DMS53 treated with DMSO at 0.1 percent for 48 hours (cell line): ENCODE data around the gene RAB11FIP3.

Experiments used
- DNase-seq: peaks from one replicate; lab custom pipeline; 2025; ENCODE audit not compliant: unreplicated experiment; lab: John Stamatoyannopoulos, UW

Gene RAB11FIP3

GRCh38 chr16:515175-515938 is 89.9 kb downstream of the RAB11FIP3 start:
- DNase-seq = no peak

GRCh38 chr16:515939-516226 is 90.4 kb downstream of the RAB11FIP3 start:
- no peak for DNase-seq

DNA sequence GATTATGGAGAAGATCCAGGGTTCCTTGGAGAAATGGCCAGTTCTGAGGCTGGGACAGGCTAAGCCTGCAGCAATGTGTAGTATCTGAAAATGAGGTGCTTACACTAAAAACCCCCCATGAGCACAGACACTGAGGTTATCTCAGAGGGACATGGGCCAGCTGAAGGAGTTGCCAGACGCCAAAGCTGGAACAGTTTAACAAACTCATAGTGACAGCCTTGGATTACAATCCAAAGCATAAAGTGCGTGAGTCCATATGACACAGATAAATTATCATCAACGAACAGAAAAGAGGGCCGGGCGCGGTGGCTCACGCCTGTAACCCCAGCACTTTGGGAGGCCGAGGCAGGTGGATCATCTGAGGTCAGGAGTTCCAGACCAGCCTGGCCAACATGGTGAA is 90.9 kb downstream of the RAB11FIP3 start:
- no peak for DNase-seq

GRCh38 chr16:518858-519257 is 93.4 kb downstream of the RAB11FIP3 start:
- no peak for DNase-seq

GRCh38 chr16:519425-519824 is 94.0 kb downstream of the RAB11FIP3 start:
- DNase-seq = no peak

DNA sequence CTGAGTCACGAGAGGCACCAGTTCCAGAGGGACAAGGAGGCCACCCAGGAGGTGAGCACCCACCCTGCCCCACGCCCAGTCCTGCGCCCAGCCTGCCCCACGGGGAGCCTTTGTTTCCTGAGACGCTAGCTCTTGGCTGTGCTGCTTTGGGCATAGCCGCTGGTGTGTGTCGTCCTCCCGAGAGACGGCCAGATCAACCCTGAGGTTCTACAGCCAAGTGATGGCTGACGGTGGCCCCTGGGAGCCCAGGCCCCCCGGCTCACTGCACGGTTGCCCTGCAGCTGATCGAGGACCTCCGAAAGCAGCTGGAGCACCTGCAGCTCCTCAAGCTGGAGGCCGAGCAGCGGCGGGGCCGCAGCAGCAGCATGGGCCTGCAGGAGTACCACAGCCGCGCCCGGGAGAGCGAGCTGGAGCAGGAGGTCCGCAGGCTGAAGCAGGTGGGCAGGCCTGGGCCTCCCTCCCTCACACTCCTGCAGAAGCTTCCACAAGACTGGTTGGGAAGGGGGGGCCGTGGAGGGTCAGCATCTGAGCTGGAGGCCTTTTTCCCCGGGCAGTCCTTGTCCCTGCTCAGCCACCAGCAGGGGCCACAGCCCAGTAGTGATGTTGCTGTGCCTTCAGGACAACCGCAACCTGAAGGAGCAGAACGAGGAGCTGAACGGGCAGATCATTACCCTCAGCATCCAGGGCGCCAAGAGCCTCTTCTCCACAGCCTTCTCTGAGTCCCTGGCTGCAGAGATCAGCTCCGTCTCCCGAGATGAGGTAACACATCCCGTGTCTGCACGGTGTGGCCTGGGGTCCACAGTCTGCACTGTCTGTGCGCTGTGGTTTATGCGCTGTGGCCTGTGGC is 94.6 kb downstream of the RAB11FIP3 start:
- DNase-seq = no peak

- DNase-seq = no peak
These were observed 95.4 kb downstream of the RAB11FIP3 start for GRCh38 chr16:520847-521246.

- DNase-seq = peak; percentile 16
These were observed 96.1 kb downstream of the RAB11FIP3 start for GRCh38 chr16:521381-522210.

DNA sequence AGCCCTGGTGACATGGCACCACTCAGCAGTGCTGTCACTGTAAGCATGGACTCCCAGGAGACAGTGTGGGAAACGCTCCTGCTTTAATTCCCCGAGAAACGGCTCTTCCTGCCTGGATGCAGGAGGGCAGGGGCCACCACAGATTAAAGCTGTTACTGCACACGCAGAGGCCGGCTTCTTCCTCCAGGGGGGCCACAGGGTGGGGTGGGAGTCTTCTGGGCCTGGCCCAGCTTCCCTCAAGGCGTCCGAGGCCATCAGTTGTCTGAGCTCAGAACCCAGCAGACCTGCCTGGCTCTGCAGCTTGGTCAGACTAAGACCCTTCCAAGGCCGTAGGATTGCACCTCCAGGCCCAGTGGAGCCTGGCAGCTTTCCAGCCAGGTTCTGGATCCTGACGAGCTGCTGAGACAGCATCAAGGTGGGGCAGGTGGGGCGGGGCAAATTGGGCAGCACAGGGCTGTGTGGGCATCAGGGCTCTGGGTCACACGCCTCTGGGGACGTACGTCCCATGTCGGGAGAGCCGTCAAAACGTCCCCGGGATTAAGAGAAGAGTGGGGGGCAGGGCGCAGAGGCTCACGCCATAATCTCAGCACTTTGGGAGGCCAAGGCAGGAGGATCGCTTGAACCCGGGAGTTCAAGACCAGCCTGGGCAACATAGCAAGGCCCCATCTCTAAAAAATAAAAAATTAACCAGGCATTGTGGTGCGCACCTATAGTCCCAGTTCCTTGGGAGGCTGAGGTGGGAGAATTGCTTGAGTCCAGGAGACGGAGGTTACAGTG is 97.1 kb downstream of the RAB11FIP3 start:
- no peak for DNase-seq

DNA sequence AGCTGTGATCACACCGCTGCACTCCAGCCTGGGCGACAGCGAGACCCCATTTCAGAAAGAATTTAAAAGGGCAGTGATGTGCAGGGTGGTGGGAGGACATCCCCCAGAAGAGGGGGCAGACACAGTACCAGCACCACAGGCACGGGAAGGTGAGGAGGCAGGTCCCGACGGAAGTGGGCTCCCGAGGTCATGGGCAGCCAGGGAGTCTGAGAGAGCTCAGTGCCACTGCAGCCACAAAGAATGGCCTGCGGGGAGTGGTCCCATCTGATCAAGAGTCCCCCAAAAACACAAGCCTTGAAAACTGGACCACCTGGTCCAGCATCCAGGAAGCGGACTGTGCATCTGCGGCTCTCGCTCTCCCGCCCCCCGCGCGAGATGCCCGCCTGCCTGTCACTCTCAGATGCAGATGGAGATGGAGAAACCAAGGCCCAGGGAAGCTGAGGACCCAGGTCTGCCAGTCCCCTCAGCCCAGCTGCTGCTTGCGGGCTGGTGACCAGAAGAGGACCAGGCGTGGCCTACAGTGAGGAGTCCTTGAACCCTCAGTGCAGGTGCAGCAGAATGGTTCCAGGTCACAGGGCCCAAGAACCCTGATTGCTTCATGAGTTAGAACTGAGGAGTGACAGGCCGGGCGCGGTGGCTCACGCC is 97.8 kb downstream of the RAB11FIP3 start:
- DNase-seq = no peak

GRCh38 chr16:524274-525040 is 99.0 kb downstream of the RAB11FIP3 start:
- no peak for DNase-seq

GRCh38 chr16:525123-525519 is 99.7 kb downstream of the RAB11FIP3 start:
- no peak for DNase-seq

DNA sequence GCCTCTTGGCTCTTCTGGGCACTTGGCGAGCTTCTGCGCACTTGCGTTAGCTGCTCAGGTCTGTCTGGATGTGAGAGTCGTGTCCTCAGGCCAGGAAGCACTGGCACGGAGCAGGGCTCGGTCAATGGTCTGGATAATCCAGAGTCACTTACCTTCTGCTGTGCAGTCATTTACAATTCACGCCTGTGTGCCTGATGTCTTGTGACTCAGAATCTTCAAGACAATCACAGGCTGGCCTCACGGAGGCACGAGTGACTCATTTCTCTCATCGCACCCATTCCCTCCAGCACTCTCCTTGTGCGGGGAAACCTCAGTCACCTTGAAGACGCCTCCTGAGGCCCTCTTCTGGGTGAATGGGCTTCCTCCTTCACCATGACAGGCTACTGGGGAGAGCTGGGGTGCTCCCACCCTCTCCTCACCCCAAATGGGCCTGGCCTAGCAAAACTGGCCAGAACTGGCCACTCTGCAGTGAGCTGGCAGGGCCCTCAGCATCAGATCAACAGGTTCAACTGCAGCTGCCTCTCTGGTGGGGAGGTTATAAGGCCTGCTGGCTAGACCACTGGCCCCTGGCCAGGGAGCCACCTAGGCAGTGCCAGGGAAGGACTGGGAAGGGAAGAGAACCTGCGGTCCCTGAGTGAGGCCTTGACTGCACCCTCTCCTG is 100.2 kb downstream of the RAB11FIP3 start:
- DNase-seq = no peak

GRCh38 chr16:526181-527014 is 100.9 kb downstream of the RAB11FIP3 start:
- DNase-seq = peak; percentile 20

GRCh38 chr16:527015-527903 is 101.8 kb downstream of the RAB11FIP3 start, which contains the start of gene CAPN15:
CAPN15 (plus strand) TSS chr16:527712; CDS start chr16:546839, 19,127 bp downstream.
- DNase-seq = peak; percentile 66

DNA sequence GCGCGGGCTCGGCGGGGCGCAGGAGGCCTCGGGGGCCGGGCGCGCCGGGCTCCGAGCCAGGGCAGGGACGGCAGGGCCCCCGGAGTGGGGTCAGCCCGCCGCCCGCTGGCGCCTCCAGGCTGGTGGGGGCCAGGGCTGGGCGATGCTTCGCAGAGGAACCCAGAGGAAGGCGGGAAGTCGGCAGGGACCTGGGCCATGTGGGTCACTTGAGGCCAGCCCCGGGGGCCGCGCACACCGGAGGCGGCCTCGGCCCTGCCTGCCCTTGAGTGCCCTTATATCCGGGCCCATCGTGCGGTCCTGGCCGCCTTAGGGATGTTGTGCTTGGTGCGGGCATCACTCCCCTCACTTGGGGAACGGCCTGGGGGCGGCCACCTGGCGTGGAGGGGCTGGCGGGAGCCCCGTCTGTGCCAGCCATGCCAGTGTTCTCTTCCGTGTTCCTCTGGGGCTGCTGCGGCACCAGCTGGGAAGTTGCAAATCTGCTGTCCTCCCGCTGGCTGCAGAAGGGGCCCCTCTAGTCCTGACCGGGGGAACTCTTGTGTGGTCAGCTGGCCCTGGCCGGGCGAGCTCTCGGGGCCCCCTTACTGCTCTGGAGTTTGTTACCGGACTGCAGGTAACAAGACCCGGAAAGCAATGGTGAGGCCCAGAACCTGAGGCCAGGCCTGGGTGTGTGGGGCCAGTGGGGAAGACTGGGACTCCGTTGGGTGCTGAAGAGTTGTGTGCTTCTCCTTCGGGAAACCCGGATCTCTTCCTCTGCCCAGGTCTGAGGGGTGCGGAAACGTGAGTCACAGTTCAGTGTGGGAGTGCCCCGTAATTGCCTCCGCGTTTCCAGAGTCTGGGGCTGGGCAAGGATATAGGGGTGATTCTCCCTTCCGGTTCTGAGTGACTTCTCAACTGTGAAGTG is 102.9 kb downstream of the RAB11FIP3 start:
- DNase-seq = no peak
